Mesodermal cell (in vitro differentiated cells): ENCODE data around the gene PTPRF.

Source experiments
- H3K27ac ChIP-seq: 2 replicates; pipeline ENCODE4 v1.7.0; 2013; ENCODE audit warnings: mild to moderate bottlenecking, low read depth, low read length, moderate library complexity; ENCODE audit not compliant: severe bottlenecking
- H3K36me3 ChIP-seq: 2 replicates; pipeline ENCODE4 v1.7.1; 2013; ENCODE audit warnings: mild to moderate bottlenecking, low read length, moderate library complexity; ENCODE audit not compliant: control insufficient read depth, insufficient read depth
- H3K4me1 ChIP-seq: one replicate; pipeline ENCODE4 v1.7.1; 2013; ENCODE audit warnings: mild to moderate bottlenecking, low read length; ENCODE audit not compliant: insufficient read depth, control insufficient read depth, poor library complexity, severe bottlenecking
- H3K4me3 ChIP-seq: 2 replicates; pipeline ENCODE4 v1.7.0; 2013; ENCODE audit warnings: low read length, control low read depth, mild to moderate bottlenecking; ENCODE audit not compliant: insufficient read depth, poor library complexity, severe bottlenecking; ENCODE audit errors: extremely low read depth
- H3K9me3 ChIP-seq: 2 replicates; pipeline ENCODE4 v1.7.1; 2013; ENCODE audit warnings: mild to moderate bottlenecking, low read length, moderate library complexity; ENCODE audit not compliant: control insufficient read depth
- WGBS, 2 experiments: methylation state at CpG; one replicate each; pipeline ENCODE4 v1.1.5; 2013; ENCODE audit warnings: missing lambda C conversion rate in 2 of 2; ENCODE audit not compliant: insufficient coverage in 2 of 2; 5-methylcytosine and 5-hydroxymethylcytosine counted together

Gene PTPRF

DNA sequence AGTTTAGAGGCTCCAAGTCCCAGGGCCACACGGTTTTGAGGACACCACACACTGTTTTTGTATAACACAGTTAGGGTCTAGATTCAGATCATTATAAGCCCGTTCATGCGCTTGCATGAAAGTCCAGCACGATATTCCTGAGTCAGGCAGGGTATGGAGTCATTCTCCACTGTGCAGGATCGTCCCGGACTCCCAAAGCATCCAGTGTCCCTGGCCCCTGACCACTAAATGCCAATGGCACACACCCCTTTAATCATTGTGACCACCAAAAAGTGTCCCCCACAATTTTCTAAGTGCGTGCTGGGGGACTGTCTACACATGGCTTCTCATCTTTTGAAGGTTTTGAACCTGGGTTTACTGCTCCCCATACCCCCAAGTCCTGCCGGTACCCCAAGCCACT, 27.1 kb upstream of the PTPRF start:
- H3K4me3 ChIP-seq = no peak overlapping the region
- H3K36me3 ChIP-seq = no peaks in the 10 kb centered on the region
- H3K27ac ChIP-seq = no peak overlapping the region
- WGBS, 2 experiments = 90 to 94% methylated on average over 6 to 7 of the region's 8 CpGs
- peaks cover 3% of the 10 kb centered on the region for H3K4me1 ChIP-seq
- H3K9me3 ChIP-seq = no peaks in the 10 kb centered on the region

DNA sequence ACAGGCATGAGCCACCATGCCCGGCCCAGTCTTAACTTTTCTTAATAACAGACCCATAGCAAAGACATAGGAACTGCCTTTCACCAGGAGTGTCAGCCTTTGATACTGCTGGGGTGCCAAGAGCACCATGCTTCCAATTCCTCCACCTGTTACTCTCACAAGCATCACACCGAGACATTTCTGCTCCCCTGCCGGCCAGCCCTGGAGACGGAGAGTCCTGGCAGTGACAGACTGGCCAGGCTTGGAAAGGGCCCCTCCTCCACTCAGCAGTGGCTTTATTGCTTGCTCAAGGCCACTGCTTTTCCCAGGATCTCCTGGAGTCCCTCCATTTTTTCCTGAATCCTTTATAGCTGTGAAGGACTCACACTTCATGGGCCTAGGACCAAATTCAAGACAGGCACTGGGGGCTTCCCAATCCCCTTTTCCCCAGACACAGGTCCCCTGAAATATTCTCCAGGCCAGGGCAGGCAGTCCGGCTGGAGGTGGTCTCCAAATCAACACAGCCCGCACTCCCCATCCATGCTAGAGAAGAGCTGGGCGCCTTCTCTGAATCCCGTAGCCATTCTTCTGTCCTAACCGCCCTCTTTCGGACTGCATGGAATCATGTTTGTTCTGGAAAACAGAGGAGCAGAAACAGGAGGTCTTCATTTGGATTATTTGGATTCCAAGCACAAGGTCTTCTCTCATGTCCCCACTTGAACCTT, 25.5 kb upstream of the PTPRF start:
- Histone ChIP-seq H3K27ac (no peak overlapping the region), H3K4me1 (peaks cover 3% of the 10 kb centered on the region), H3K9me3 (no peaks in the 10 kb centered on the region), H3K36me3 (no peaks in the 10 kb centered on the region), H3K4me3 (no peak overlapping the region)
- 83 to 90% methylated on average over 6 to 10 of the region's 10 CpGs for WGBS, 2 experiments

DNA sequence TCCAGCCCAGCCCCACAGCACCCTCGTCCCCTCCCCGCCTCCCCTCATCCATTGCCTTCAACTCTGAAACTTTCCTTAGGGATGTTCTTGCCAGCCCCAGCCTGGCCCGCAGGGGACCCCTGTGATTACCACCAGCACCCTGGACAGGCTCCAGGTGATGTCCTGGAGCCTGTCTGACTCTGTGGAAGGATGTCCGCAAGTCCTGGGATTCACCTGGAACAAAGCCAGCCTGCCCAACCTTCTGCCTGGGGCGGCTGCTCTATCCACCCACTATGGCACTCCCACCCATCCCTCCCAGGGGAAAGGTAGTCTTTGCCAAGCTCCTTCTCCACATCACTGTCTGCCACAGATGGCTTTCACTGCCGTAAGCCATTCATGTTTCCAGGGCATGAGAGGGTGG, 24.4 kb upstream of the PTPRF start:
- Histone ChIP-seq H3K9me3 (no peaks in the 10 kb centered on the region), H3K4me1 (peaks cover 3% of the 10 kb centered on the region), H3K36me3 (no peaks in the 10 kb centered on the region), H3K27ac (no peak overlapping the region), H3K4me3 (no peak overlapping the region)
- WGBS, 2 experiments = 88 to 93% methylated on average over 3 to 5 of the region's 6 CpGs

DNA sequence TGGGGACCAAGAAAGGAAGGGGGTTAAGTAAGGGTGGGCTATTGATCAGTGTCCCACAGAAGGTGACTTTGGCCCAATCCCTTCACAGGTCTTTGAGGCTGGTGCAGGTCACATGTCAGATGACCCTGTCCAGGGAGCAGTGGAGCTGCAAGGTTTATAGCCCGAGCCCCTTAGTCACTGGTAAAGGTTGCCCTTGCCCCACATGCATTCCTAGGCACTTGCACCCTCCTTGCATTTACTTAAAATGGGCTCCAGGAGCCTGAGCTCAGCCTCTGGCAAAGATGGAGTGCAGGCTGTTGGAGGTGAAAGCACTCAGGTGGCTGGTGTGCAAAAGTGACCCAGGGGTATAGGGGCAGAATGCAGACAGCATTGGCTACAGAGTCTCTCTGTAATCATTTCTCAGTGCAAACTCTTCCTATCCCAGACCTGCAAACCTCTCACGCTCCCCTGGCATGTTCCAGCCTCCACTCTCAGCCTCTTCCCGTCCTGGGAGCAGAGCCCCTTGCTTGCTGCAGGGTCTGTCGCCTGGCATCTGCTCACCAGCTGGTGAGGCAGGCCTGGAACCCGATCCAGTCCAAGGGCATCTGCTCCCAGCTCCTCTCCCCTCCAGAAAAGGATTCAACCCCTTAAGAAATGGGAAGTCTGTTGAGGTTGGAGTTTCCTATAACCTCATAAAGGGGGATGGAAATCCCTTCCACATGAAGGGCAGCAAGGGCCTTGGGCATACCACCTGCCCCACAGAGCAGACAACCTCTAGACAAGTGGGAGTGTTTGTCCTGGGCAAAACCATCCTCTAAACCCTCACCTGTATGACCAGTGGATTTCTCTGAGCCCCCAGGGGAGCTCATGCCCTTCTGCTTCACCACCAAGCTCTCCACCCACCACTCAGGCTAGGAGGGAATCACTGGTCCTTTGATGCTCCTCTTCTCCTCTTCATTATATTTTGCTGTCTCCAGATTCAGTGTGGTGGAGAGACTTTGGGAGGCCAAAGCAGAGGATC, 23.1 kb upstream of the PTPRF start:
- WGBS, 2 experiments = 93 to 100% methylated on average over 3 of the region's 5 CpGs
- H3K9me3 ChIP-seq = no peaks in the 10 kb centered on the region
- H3K27ac ChIP-seq = no peak overlapping the region
- H3K4me1 ChIP-seq = peaks cover 3% of the 10 kb centered on the region
- no peak overlapping the region for H3K4me3 ChIP-seq
- no peaks in the 10 kb centered on the region for H3K36me3 ChIP-seq

DNA sequence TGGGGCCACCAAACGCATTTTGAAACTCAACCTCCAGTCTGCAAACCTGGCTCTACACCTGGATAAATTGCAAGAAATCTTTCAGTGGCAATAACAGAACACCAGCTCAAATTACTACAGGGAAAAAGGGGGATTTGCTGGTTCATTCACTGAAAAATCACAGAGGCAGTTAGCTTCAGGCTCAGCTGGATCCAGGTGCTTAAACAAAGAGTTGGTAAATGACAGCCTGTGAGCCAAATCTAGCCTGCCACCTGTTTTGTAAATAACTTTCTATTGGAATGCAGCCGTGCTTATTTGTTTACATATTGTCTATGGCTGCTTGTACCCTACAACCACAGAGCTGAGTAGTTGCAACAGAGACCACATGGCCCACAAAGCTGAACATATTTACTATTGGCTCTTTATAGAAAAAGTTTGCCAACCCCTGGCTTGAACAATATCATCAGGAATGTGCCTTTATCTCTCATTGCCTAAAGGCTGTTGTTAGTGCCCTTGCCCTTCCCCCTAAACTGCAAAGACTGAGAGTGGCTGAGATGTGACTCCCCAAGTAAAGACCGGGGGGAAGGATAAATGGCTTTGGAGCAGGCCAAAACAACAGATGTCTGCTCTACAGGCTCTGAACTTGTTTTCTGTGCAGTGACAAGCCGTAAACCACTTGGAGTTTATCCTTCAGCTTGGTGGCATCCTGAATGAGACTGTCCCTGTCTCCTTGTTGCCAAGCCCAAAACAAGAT, 21.5 kb upstream of the PTPRF start:
- no peak overlapping the region for H3K4me3 ChIP-seq
- H3K27ac ChIP-seq = no peak overlapping the region
- H3K36me3 ChIP-seq = no peaks in the 10 kb centered on the region
- 84 to 96% methylated on average over 2 to 4 of the region's 4 CpGs for WGBS, 2 experiments
- peaks cover 3% of the 10 kb centered on the region for H3K4me1 ChIP-seq
- no peaks in the 10 kb centered on the region for H3K9me3 ChIP-seq

DNA sequence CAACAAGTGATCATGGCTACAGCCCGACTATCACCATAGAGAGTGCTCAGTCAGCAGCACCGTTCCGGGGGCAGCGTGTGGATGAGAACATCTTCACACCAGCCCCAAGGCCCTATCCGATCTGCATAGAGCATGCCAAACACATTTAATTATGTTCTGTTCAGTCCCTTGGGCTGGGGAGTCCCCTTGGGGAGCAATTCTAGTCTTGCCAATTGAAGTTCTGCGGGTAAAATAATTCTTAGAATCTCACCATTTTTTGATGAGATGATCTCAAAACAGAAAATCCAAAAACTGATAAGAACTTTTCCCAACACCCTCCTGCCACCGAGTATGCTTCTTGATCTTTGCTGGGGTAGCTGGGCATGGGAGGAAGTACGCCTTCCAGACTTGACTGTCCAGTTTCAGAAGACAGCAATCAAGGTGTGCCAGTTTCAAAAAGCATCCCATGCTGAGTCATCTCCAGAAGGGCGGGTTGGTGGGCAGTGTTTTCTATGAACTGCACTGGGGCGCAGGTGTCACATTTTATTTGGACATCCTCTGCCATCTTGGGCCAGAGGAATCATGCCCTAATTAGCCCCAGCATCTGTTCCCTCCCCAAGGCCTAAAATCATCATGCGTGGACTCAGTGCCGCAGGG, 20.8 kb upstream of the PTPRF start:
- no peaks in the 10 kb centered on the region for H3K36me3 ChIP-seq
- whole genome bisulfite sequencing, 2 experiments = 91% methylated on average over 11 to 12 of the region's 12 CpGs
- peaks cover 3% of the 10 kb centered on the region for H3K4me1 ChIP-seq
- no peak overlapping the region for H3K27ac ChIP-seq
- H3K9me3 ChIP-seq = no peaks in the 10 kb centered on the region
- H3K4me3 ChIP-seq = no peak overlapping the region

DNA sequence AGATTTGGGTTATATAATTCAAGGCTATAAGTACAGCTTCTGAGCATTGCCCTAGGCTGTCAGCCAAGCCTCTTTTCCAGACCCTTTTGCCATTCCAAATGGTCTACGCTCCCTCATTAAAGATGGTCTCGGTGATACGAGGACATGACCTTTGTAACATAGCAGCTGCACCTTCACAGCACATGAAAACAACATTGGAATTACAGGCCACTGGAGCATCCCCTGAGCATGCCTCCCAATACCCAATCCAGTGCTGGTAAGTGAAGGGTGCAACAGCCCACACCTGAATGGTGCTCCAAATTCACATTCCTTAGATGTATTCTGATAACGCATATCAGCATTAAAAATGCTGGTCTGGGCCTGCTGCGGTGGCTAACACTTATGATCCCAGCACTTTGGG, 20.1 kb upstream of the PTPRF start:
- Histone ChIP-seq H3K27ac (no peak overlapping the region), H3K9me3 (no peaks in the 10 kb centered on the region), H3K36me3 (no peaks in the 10 kb centered on the region), H3K4me3 (no peak overlapping the region), H3K4me1 (no peaks in the 10 kb centered on the region)
- 87 to 95% methylated on average over 4 to 5 of the region's 5 CpGs for WGBS, 2 experiments

DNA sequence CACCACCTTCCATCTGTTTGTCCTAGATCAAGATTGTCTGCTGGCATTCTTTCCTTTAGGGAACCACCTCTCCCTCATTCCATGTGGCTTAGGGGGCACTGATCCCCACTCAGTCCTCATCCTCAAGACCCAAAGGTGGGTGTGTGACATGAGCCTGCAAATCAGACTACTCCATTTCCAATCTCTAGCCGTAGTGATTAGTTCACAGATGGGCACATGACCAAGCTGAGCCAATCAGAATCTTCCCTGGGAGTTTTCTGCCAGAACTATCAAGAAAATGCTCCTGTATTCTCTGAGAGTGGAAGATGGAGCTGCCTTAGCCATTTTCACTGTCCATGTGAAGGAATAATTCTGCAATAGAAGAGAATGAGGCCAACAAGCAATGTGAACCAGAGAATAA, 19.3 kb upstream of the PTPRF start:
- Histone ChIP-seq H3K4me3 (no peak overlapping the region), H3K27ac (no peak overlapping the region), H3K4me1 (no peaks in the 10 kb centered on the region), H3K36me3 (no peaks in the 10 kb centered on the region), H3K9me3 (no peaks in the 10 kb centered on the region)
- WGBS, 2 experiments = no CpG with 5 or more reads among the region's 1 CpG

DNA sequence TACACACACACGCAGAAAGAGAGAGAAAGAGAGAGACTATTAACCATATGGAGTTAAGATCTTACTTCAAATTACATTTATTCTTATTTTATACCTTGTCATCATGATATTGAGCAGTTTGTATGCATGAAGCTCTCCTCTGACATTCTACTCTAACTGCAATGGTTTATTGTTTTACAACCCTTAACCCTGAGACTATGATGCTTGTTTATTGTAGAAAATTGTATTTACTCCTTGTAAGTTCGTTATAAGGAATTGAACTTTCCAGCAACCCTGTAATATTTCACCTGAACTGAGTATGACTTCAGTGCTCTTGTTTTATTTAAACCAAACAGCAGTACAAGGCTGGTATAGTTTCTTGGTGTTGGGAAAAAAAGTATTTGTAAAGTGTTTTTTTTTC, 18.6 kb upstream of the PTPRF start:
- Histone ChIP-seq H3K9me3 (no peaks in the 10 kb centered on the region), H3K4me1 (no peaks in the 10 kb centered on the region), H3K27ac (no peak overlapping the region), H3K36me3 (no peaks in the 10 kb centered on the region), H3K4me3 (no peak overlapping the region)
- WGBS, 2 experiments = 83% methylated on average over 1 of the region's 2 CpGs; no CpG with 5 or more reads in 1 of the 2 experiments

DNA sequence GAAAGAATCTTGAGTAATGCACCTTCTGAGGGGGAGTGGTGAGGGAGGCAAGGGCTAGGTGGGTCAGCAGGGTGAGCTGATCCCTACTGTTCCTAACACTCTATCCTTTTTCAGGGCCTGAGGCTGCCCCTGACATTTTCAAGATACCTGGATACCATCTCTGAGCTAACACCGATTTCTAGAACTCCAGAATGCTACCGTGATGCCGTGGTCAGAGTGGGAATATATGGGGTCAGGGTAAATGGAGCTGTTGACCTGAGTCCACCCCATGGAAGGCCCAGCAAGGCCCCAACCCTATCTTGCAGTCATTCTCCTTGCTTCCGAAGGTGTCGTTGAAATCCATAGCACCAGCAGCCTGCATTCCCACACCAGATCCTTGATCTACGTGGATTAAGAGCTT, 18.0 kb upstream of the PTPRF start:
- WGBS, 2 experiments = 95 to 100% methylated on average over 2 to 4 of the region's 6 CpGs
- H3K9me3 ChIP-seq = no peaks in the 10 kb centered on the region
- no peaks in the 10 kb centered on the region for H3K36me3 ChIP-seq
- H3K4me1 ChIP-seq = no peaks in the 10 kb centered on the region
- H3K4me3 ChIP-seq = no peak overlapping the region
- H3K27ac ChIP-seq = no peak overlapping the region
